Measurements from ENCODE around the gene ZP1. TPM values are rescaled to one million over a fixed set of nuclear protein-coding genes. Genes with fewer than 3 reads are reported as not detected.

ZP1 gene
- total and polyA plus RNA-seq, 2 of the 13 experiments (the other 11 are each of a cell fraction or from before 2014, with no cell fraction given) = 0.16 TPM; not detected in 1

- no peak for TF ChIP-seq RERE (CRISPR knock-in tag; IDR thresholded peaks at IDR 0.05; ENCODE audit: low read depth)
- TF ChIP-seq ZNF17 (CRISPR knock-in tag; IDR thresholded peaks at IDR 0.05) = no peak
- no peak; the same call in 1 of the 2 replicates for TF ChIP-seq ZNF569 (CRISPR knock-in tag; IDR thresholded peaks at IDR 0.05; ENCODE audit: borderline replicate concordance)
- peak; percentile 66 for TF ChIP-seq ARID5B (CRISPR knock-in tag; IDR thresholded peaks at IDR 0.05)
- TF ChIP-seq ZBTB2 (CRISPR knock-in tag; IDR thresholded peaks at IDR 0.05; ENCODE audit: low read depth) = peak; percentile 53
- TF ChIP-seq ZBED4 (CRISPR knock-in tag; IDR thresholded peaks at IDR 0.05; ENCODE audit: borderline replicate concordance) = 0 out of 2 replicates have a peak, but pooled peaks have one; percentile 43
- peak; percentile 72; the same call in 1 of the 2 replicates for TF ChIP-seq LBX2 (CRISPR knock-in tag; IDR thresholded peaks at IDR 0.05; ENCODE audit: borderline replicate concordance)
- TF ChIP-seq REXO4 (CRISPR knock-in tag; IDR thresholded peaks at IDR 0.05; ENCODE audit: borderline replicate concordance) = no peak
Observed at GRCh38 chr11:60841797-60842667, 25.3 kb upstream of the ZP1 start, which contains the start of gene CCDC86 (continued).
